Right lung (tissue), 10 donors: ENCODE measurements around the gene DCLK1. TPM values are rescaled to one million over a fixed set of nuclear protein-coding genes. Genes with fewer than 3 reads are reported as not detected.

Experiments
- DNase-seq, 2 donors: peaks; one replicate each; pipeline ENCODE4 v3.0.0-alpha.2; 2013
- long read RNA-seq, 8 donors: transcript quantifications; one replicate each; lab custom pipeline, GENCODE V29; 2026
- polyA plus RNA-seq, 5 donors: library from polyadenylated mRNA; unstranded; fragments of 120-200 nt; gene quantifications; one replicate each; pipeline versions ENCODE4 v1.2.1 to v1.2.3, GENCODE V29; 2013; ENCODE audit warnings: inconsistent platforms in 1 of 5, low replicate concordance in 1 of 5; ENCODE audit not compliant: insufficient read length in 5 of 5, insufficient read depth in 1 of 5

DCLK1 gene
- polyA plus RNA-seq = 10 to 100 TPM in 4 of 5 donors, 1 to 10 TPM in 1; 10.0 to 13.2 (median 11.2) TPM
- long read RNA-seq, donor 1, partial matches to known transcripts = 5 of 8 reads
- long read RNA-seq, donor 1, other reads (novel, unspliced or antisense) = 0 of 8 reads
- long read RNA-seq, donor 2, full-length matches to known transcripts = 3 of 3 reads
- long read RNA-seq, donor 2, partial matches to known transcripts = 0 of 3 reads
- long read RNA-seq, donor 2, other reads (novel, unspliced or antisense) = 0 of 3 reads
- long read RNA-seq, donor 3, partial matches to known transcripts = 0 of 2 reads
- long read RNA-seq, donor 3, other reads (novel, unspliced or antisense) = 0 of 2 reads
- long read RNA-seq, donor 4 = 0 reads
- long read RNA-seq, donor 5 = 0 reads
- long read RNA-seq, donor 6, partial matches to known transcripts = 0 of 1 reads
- long read RNA-seq, donor 6, other reads (novel, unspliced or antisense) = 0 of 1 reads
- long read RNA-seq, donor 7, full-length matches to known transcripts = 2 of 2 reads
- long read RNA-seq, donor 7, partial matches to known transcripts = 0 of 2 reads
- long read RNA-seq, donor 7, other reads (novel, unspliced or antisense) = 0 of 2 reads
- long read RNA-seq, donor 8 = 0 reads

DNA sequence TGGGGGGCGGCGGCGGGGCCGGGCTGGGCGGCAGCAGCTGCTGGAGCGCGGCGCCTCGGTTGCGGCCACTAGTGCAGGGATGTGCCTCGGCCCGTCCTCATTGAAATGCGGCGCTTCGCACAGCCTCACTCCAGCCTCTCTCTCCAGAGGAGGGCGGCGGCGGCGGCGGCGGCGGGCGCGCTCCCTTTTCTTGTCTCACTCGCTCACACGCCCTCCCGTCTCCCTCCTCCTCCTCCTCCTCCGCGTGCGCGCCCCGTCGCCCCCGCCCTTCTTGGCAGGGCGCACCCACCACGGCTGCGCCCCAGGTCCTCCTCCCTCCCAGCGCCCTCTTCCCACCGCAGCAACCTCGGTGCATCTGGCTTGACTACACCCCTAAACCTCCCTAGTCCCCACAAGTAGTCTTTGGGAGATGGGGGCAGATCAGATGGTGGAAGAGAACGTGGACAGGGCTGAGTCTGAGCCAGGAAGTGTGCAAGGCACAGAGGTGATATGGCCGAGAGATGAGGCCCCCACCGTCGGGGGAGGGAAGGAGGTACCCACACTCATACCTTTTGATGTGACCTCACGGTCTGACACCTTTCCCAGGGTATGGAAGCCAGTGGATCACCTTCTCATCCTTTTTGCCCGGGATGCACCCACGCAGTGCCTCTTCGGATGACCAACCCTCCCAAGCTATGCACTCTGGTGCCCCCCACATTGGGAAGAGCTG lies at the start of gene DCLK1:
Gene DCLK1, minus strand, starts transcription at position 161 of the 709 bp plus-strand sequence.
- peak in 1 of 2 donors; percentile 31 for DNase-seq

DNA sequence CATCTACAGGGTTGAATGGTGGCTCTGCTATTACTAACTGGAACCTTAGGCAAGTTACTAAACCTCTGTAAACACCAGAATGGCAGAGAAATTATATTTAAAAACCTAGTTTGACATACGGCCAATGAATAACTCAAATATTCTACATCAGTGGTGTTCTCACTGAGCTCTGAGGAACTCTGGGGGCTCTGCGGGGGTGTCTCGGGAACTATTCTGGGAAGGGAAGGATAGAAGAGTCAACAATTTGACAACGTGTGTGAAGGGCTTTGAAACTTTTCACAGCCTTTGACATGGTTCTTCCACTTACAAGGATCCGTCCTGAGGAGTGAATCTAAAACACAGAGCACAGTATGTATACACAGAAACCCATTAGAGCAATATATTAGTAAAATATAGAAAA lies 44.4 kb upstream of the DCLK1 start:
- no peak for DNase-seq

- DNase-seq = no peak
These were observed 43.7 kb upstream of the DCLK1 start for GRCh38 chr13:36174923-36175322.

GRCh38 chr13:36173571-36174322 lies 42.6 kb upstream of the DCLK1 start:
- DNase-seq = no peak

- DNase-seq = no peak
These were observed 34.9 kb upstream of the DCLK1 start for GRCh38 chr13:36166046-36166445.

GRCh38 chr13:36163809-36164308 lies 32.7 kb upstream of the DCLK1 start:
- DNase-seq = peak; percentile 14 to 31

GRCh38 chr13:36163286-36163685 lies 32.1 kb upstream of the DCLK1 start:
- no peak for DNase-seq

DNA sequence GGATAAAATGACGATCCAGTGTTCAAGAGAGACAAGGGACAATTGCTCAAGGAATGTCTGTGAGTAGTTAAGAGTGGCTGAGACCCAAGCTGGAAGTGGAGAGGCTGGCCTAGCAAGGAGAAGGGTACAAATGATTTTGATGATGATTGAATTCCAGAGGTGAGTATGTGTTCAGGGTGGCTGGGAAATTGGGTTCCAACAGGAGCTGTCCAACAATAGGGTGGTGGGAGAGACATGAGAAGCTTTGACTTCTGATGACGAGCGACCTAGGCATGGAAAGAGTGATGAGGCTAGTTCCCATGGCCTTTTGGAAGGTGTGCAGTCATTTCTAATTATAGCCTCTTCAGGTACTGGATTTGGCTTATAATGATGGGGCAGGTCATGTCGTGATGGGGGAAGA lies 29.1 kb upstream of the DCLK1 start:
- DNase-seq = no peak

- no peak for DNase-seq
These were observed 27.4 kb upstream of the DCLK1 start for GRCh38 chr13:36158611-36159010.

GRCh38 chr13:36157480-36157879 lies 26.3 kb upstream of the DCLK1 start:
- no peak for DNase-seq

DNA sequence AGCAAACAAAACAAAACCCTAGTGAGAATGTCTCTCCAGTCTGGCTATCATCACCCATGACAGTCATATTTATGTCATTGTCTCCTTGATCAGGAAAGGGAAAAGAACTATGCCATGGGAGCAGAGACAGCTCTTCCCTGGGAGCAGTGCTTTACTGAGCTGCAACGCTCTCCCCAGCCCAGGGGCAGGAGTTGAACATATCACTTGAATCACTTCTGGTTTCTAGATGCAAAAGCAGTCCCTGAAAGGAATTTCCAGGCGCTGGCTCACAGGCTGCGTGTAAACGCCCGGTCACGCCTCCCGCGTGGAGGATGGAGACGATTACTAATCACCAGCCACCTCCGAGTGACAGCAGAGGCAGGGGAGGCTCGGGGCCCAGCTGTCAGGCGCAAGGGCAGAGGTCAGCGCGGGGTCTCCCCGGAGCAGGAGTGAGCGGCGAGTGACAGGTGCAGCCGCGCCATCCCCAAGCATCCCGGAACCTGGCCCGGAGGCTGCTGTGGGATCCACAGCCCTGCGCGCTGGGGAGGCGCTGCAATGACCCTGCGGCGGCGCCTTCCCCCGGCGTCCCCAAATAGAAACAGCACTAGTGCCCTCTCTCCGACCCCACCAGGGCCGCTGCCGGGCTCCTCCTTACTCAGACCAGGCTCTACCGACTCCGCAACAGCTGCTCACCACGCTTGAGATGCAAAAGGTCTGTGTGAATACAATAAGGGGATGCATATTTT lies 23.5 kb upstream of the DCLK1 start:
- no peak for DNase-seq

DNA sequence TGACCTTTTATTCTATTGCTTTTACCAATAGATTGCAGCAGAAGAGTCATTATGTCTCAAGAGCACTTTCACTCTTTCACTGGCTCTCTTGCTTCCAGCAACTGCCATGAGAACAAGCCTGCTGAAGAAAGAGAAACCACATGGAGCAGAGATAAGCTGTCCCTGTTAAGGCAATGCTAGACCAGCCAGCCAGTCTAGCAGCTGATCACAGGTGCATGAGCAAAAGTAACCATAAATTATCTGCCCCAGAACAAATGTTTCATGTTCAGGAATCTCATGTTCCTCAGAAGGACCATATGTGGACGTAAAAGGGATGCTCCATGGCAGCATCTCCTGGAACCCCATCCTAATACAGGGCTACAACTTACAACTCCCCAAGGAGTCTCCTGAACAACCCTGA lies 20.4 kb upstream of the DCLK1 start:
- no peak for DNase-seq

DNA sequence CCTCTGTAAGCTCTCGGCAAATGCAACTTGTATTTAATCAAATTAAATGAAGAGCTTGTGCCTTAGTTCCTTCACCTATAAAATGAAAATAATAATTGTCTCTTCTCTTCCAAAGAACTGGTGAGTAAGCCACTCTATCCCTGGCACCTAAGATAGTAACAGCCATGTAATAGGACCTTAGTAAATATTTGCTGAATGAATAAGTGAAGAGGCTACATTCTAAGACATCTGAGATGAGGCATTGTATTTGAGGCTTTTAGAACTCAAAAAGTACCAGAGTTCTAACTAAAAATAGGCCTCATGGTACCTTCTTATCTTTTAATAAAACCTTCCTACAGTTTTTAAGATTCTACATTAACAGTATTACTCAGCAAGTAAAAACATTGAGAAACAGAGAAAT lies 17.3 kb upstream of the DCLK1 start:
- DNase-seq = no peak

- DNase-seq = no peak
These were observed 16.1 kb upstream of the DCLK1 start for GRCh38 chr13:36147330-36147729.

DNA sequence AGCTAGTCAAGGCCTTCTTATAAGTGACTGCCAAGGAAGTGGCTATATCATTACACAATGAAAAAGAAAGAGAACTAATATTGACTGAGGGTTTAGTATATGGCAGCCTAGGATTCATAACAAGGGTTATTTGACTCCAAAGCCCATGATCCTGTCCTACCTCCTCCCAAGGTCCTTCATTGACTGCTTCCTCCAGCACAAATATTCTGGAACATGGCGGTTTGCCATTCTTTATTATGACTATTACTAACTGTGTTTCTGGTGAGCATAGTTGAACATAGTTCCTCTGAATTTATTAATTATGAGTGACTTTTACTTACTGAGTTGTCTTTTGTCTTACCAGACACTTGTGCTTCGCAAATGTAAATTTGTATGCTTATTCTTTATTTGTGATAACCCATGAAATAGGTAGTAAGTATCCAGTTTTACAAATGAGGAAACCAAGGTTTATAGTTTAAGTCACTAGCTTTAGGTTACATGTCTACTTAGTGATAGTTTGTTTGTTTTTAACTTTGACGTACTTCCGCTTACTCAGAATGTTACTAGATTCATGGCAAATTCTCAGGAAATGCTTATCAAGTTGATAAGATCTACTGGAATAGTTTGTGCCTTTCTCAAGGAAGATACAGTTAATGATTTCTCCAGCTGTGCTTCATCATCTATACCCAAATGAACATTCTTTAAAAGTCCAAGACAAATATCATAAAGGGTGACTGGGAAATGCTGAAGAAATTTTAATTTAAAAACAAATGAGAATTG lies 15.5 kb upstream of the DCLK1 start:
- DNase-seq = no peak

DNA sequence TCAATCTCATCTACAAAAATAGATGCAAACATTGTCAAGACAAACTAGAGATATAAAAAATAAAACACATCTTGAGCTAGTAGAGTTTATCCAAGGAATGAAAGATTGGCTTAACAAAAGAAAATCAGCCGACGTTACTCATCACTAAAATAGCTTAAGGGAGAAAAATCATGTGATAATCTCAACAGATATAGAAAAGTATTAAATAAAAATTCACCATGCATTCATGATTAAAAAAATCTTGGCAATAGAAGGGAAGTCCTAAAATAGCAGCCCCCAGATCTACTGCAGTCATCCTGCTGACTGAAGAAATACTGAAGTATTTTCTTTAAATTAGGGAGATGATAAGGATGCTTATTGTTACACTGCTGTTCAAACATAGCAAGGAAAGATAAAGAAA lies 12.6 kb upstream of the DCLK1 start:
- DNase-seq = no peak

DNA sequence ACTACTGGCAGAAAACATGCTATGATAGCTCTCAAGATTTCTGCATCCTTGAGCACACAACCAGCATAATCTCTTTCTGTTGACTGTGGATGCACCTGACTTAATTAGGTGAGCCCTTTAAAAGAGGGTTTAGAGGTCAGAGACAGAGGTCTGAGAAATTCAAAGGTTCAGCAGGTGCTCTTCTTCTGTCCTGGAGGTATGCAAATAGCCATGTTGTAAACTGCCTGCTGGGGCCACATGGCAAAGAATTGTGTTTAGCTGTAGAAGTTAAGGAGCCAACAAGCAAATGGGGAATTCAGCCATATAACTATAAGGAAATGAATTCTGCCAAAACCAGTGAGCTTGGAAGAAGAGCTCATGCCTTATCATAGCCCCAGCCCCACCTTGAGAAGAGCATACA lies 11.6 kb upstream of the DCLK1 start:
- DNase-seq = no peak

- DNase-seq = no peak
These were observed 4.7 kb upstream of the DCLK1 start for GRCh38 chr13:36135876-36136275.

DNA sequence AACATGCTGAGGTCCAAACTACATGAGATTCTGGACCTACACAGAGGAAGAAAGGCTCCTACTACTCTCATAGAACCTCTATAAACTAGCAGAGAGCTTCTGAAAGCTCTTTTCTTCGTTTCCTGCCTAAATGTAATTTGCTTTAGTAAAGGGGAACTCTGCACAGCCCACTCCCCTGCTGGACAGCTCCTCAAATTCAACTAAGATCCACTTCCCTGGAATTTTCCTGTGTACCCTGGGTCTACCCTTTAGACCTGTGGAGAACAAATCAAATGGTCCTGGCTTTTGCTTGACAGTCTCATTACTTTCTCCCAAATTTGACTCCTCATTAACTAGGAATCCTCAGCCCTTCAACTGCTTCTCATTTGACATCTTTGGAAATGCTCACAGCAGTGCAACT lies 3.5 kb upstream of the DCLK1 start:
- no peak for DNase-seq

DNA sequence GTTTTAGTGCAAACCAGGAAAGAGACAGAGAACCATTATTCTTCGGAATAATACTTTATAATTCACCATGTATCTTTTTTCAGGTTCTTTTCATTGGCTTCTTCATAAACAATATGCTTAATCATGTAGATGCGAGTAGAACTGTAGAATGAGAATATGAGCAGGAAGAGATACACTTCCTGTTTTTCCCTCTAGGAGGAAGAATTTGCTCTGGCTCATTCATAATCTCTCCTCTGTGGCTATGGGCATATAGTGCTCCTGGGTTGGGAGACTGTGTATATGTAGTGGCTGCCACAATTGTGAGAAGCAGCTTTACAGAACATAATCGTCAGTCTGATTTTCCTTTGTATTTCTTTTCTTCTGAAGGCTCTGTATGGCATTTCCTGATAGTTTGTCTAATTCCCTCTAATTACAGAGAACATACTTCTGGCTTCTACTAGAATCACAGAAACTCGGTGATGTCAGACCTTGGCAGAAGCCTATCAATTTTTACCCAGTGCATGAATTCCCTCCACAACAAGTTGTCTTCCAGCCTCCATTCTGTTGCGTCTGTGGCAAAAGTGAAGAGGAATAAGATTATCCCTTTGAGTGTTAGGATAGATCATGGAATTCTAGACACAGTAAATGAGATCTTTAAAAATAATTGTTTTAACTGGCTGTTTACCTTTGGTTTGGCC lies 2.9 kb upstream of the DCLK1 start:
- DNase-seq = no peak
